RKO (cell line): ENCODE data around the gene RNF38.
"Not testable (repeated sequence)": the region's sequence is repeated elsewhere in the genome, so short reads cannot be mapped to it uniquely, and the experiment has no call there.

Experiments
- DNase-seq: peaks from one replicate; pipeline ENCODE4 v3.0.0-alpha.2; 2016; ENCODE audit warnings: low spot score

RNF38 gene

DNA sequence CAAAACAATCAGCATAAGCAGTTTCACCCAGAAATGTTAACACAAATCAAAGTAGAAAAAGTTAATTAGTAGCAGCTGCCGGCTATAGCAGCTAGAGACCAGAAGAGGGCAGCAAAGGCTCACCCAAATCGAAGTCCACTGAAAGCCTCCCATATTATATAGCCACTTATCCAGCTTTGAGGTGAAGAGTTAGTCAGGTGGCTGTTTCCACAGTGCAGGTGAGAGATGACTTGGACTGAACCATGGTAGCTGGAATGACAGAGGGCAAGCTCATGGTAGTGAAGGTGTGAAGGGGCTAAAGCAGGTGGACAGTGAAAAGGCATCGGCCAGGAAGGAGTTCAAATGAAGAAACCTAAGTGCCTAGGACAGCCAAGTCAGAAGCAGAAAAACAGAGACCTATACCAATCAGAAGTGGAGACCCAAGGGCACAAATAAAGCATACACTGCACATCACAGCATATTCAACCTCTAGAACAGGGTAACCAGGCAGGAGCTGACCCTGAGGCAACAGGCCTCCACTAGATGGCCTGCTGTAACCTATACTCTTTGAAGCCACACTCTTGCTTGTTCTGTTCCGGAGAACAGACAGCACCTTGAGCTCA lies 7.2 kb upstream of the RNF38 start:
- DNase-seq = peak; percentile 82

DNA sequence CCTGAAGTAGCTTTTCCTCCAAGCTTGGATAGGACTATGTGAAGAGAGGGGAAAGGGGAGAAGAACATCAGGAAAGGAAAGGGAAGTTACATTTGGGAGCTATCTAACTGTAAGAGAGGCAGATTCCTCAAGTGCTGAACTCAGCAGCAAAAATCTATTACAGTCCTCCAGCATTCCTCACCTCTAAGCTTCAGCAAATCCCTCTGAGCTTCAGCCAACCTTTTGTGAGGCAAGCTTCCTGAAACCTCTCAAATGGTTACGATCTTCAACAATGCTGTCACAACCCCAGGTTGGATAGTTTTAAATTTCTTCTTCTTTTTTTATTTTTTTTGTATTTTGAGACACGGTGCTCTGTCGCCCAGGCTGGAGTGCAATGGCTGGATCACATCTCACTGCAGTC lies 2.5 kb upstream of the RNF38 start:
- DNase-seq = no peak

GRCh38 chr9:36401897-36402480 lies 1.9 kb upstream of the RNF38 start:
- no peak for DNase-seq

GRCh38 chr9:36401164-36401740 lies 1.2 kb upstream of the RNF38 start:
- peak; percentile 80 for DNase-seq

- DNase-seq = peak; percentile 82
Measured at GRCh38 chr9:36400332-36401163, 479 bp upstream of the RNF38 start.

DNA sequence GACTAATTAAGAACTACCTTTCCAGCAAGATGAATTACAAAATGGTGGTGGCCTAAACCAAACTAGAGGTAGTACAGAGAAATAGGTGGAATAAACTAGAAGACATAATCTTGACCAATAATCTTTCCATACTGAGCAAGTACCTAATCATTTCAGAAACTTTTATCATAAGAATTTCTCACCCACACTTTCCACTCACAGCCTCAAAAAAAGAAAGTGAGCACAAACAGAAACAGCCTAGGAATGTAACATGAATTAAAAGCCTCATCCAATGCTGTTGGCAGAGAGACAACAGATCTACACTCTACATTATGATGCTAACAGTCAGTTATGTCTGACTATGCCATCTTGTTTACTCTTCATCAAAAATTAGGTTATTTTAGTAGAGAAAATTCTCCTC lies 1.3 kb downstream of the RNF38 start:
- peak; percentile 29 for DNase-seq

- no peak for DNase-seq
Measured at GRCh38 chr9:36396985-36397384, 3.1 kb downstream of the RNF38 start.

DNA sequence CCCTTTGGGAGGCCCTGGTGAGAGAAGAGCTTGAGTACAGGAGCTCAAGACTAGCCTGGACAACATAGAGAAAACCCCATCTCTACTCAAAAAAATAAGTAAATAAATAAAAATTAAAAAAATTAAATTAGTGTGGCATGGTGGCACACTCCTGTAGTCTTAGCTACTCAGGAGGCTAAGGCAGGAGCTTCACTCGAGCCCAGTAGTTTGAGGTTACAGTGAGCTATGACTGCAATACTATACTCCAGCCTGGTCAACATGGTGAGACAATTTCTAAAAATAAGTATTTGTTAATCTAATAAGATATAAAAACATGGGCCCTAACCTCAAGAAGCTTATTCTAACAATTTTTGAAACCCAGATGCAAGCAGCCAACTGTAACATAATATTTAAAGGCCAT lies 7.6 kb downstream of the RNF38 start:
- no peak for DNase-seq

GRCh38 chr9:36389590-36389989 lies 10.5 kb downstream of the RNF38 start:
- no peak for DNase-seq

DNA sequence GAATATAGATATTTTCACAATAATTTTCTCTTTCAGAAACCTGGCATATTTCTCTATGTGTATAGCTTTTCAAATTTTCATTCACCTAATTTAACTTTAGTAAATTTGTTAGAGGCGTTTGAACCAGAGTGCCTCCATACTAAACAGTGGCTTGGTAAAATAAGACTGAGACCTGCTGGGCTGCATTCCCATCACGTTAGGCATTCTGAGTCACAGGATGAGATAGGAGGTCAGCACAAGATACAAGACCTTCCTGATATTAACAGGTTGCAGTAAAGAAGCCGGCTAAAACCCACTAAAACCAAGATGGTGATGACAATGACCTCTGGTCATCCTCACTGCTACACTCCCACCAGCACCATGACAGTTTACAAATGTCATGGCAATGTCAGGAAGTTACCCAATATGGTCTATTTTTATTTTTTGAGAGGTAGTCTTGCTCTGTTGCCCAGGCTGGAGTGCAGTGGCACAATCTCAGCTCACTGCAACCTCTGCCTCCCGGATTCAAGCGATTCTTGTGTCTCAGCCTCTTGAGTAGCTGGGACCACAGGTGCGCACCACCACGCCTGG lies 13.6 kb downstream of the RNF38 start:
- DNase-seq = not testable (repeated sequence)

GRCh38 chr9:36382484-36382883 lies 17.6 kb downstream of the RNF38 start:
- no peak for DNase-seq

DNA sequence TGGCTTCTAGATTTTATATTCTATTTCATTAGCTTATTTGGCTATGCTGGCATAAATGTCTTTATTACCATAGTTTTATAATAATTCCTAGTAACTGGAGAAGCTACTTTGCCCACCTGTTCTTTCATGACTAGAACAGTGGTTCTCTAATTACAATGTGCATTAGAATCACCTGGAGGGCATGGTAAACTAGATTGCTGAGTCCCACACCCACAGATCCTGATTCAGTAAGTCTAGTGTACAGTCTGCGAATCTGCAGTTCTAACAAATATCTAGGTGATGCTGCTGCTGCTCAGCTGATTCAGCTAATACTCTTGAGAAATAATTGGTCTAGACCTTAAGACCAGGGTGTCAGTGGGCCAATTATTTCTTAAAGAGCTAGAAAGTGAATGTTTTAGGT lies 35.5 kb downstream of the RNF38 start:
- DNase-seq = no peak

GRCh38 chr9:36363448-36363847 lies 36.6 kb downstream of the RNF38 start:
- DNase-seq = no peak

DNA sequence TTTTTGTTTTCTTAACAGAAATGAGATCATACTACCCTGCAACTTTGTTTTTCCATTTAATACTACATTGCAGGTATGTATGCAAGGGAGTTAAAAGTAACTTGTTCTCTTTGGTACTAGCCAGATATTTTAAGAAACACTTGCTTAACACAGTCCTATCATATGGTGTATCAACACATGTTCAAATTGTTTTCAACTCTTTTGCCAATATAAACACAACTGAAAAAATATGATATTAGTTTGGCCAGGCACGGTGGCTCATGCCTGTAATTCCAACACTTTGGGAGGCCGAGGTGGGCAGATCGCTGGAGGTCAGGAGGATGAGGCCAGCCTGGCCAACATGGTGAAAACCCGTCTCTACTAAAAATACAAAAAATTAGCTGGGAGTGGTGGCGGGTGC lies 41.6 kb downstream of the RNF38 start:
- DNase-seq = no peak

DNA sequence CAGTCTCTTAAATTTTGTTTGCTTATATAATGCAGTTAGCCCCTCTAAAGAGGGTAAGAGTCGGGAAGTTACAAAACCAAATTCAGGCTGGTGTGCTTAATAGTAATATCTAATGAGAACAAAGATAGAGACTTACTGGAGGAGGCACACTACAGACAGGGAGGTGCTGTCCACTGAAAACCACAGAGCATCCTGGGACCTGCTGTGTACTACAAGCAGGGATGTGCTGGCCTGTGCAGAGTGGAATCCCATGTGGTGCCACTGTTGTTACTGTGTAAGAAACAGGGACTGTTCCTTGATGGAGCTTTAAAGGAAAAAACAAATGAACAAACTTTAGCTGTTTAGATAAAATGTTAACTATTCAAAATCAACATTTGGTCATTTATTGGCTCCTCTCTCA lies 42.4 kb downstream of the RNF38 start:
- DNase-seq = no peak

DNA sequence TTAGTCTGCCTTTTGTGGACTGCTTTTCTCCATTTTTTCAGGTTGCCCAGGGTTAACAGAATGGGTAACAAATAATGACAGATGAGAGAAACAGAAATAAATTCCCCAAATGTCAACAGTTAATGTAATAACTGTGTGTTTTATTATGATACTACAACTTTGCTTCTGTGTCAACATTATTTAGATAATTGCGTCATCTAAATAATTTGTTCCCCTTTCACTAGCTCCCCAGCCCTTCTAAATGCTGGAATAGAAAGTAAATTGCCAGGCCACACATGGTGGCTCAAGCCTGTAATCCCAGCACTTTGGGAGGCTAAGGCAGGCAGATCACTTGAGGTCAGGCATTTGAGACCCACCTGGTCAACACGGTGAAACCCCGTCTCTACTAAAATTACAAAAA lies 53.5 kb downstream of the RNF38 start:
- no peak for DNase-seq

- no peak for DNase-seq
Measured at GRCh38 chr9:36345103-36345846, 54.8 kb downstream of the RNF38 start.

DNA sequence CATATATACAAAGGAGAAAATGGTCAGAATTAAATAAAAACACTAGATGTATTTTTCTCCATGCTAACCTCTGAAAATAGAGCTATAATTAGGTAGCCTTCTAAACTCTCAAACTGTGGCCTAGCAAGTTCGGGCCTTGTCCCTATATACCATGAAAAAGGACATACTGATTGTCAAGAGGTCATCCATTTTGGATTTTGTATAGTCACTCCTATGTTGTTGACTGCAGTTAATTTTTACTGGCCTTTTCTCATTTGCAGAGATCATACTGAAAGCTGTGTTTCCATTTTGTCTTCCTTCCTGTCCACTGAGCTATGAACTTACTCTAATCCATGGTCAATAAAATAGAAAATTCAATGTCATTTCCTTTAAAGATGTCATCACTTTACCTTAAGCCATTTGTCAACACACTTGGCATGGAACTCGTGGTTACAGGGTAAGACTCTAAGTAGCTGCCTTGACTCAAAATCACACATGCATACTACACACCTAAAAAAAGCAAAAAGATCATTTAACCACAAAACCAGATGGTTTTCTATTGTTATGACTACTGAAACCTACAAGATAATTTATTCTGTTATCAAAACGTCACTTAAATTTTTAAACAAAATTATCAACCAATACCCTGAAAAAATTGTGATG lies 58.0 kb downstream of the RNF38 start:
- no peak for DNase-seq

- DNase-seq = no peak
Measured at GRCh38 chr9:36337865-36338264, 62.2 kb downstream of the RNF38 start.

DNA sequence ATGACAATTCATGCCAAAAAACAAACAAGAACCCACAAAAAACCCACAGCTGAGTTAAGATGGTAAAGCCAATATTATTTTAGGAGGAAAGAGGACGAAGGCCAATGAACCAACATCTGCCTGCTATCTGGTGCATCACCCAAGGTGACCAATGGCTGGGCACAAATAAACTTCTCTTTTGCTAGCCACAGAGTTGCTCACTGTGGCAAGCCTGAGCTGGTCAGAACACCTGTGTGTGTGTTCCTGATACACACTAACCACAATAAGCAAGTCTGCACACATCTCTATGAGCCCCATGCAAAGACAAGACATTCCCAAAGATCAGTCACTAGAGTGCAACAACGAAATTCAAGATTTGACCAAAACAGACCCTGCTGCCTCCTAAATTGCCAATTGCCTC lies 63.1 kb downstream of the RNF38 start:
- no peak for DNase-seq

DNA sequence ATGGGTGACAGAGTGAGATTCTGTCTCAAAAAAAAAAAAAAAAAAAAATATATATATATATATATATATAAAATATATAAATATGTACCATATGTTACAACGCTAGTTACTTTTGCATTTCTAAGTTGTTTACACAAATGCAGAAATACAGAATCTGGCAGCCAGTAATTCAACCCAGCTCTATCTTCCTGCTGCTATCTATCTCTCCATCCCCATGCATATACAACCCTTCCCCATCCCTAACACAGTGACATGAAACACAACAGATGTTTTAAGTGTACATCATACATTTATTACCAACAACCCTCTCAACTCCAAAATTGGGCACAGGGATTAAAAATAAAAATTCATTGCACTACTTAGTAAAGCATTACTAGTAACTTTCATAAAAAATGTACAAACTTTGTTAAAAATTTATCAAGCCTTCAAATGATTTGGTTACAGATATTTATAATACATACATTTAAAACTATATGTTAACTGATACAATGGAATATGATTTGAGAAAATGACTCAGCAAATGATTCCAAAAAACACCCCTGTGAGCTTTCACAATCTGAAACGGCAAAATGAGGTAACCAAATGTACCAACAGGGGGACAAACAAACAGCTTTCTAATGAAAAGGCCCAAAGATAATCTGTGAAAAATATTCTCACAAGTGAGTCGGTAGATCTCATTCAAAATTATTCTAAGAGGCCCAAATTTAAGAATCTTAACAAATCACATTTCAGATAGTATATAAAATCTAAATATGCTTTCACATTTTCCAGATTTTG lies 63.8 kb downstream of the RNF38 start:
- DNase-seq = no peak
